Measurements from ENCODE around the gene OR1S2. TPM values are rescaled to one million over a fixed set of nuclear protein-coding genes. Genes with fewer than 3 reads are reported as not detected.

The OR1S2 gene
- total and polyA plus RNA-seq, 9 of the 15 experiments (the other 6 are each of a cell fraction or from before 2014, with no cell fraction given), result not detected

DNA sequence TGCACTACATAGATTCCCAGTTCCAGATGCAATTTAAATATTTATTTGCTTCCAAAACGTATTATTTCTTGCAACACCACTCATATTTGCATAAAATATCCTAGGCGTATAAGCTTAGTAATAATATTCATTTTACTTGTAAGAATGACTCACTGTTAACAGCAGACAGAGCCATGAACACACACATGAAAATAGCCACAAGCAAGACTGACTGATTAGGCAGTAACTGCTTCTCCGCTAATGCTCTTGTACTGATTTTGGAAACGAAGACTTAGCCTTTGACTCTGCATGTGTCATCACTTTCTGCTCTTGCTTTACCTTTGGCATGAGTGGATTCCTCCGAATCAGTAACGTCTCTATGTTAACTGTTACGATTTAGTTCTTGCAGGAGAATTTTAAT lies 18.8 kb upstream of the OR1S2 start (continued):
- TF ChIP-seq, protein P1, sequence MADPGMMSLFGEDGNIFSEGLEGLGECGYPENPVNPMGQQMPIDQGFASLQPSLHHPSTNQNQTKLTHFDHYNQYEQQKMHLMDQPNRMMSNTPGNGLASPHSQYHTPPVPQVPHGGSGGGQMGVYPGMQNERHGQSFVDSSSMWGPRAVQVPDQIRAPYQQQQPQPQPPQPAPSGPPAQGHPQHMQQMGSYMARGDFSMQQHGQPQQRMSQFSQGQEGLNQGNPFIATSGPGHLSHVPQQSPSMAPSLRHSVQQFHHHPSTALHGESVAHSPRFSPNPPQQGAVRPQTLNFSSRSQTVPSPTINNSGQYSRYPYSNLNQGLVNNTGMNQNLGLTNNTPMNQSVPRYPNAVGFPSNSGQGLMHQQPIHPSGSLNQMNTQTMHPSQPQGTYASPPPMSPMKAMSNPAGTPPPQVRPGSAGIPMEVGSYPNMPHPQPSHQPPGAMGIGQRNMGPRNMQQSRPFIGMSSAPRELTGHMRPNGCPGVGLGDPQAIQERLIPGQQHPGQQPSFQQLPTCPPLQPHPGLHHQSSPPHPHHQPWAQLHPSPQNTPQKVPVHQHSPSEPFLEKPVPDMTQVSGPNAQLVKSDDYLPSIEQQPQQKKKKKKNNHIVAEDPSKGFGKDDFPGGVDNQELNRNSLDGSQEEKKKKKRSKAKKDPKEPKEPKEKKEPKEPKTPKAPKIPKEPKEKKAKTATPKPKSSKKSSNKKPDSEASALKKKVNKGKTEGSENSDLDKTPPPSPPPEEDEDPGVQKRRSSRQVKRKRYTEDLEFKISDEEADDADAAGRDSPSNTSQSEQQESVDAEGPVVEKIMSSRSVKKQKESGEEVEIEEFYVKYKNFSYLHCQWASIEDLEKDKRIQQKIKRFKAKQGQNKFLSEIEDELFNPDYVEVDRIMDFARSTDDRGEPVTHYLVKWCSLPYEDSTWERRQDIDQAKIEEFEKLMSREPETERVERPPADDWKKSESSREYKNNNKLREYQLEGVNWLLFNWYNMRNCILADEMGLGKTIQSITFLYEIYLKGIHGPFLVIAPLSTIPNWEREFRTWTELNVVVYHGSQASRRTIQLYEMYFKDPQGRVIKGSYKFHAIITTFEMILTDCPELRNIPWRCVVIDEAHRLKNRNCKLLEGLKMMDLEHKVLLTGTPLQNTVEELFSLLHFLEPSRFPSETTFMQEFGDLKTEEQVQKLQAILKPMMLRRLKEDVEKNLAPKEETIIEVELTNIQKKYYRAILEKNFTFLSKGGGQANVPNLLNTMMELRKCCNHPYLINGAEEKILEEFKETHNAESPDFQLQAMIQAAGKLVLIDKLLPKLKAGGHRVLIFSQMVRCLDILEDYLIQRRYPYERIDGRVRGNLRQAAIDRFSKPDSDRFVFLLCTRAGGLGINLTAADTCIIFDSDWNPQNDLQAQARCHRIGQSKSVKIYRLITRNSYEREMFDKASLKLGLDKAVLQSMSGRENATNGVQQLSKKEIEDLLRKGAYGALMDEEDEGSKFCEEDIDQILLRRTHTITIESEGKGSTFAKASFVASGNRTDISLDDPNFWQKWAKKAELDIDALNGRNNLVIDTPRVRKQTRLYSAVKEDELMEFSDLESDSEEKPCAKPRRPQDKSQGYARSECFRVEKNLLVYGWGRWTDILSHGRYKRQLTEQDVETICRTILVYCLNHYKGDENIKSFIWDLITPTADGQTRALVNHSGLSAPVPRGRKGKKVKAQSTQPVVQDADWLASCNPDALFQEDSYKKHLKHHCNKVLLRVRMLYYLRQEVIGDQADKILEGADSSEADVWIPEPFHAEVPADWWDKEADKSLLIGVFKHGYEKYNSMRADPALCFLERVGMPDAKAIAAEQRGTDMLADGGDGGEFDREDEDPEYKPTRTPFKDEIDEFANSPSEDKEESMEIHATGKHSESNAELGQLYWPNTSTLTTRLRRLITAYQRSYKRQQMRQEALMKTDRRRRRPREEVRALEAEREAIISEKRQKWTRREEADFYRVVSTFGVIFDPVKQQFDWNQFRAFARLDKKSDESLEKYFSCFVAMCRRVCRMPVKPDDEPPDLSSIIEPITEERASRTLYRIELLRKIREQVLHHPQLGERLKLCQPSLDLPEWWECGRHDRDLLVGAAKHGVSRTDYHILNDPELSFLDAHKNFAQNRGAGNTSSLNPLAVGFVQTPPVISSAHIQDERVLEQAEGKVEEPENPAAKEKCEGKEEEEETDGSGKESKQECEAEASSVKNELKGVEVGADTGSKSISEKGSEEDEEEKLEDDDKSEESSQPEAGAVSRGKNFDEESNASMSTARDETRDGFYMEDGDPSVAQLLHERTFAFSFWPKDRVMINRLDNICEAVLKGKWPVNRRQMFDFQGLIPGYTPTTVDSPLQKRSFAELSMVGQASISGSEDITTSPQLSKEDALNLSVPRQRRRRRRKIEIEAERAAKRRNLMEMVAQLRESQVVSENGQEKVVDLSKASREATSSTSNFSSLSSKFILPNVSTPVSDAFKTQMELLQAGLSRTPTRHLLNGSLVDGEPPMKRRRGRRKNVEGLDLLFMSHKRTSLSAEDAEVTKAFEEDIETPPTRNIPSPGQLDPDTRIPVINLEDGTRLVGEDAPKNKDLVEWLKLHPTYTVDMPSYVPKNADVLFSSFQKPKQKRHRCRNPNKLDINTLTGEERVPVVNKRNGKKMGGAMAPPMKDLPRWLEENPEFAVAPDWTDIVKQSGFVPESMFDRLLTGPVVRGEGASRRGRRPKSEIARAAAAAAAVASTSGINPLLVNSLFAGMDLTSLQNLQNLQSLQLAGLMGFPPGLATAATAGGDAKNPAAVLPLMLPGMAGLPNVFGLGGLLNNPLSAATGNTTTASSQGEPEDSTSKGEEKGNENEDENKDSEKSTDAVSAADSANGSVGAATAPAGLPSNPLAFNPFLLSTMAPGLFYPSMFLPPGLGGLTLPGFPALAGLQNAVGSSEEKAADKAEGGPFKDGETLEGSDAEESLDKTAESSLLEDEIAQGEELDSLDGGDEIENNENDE (IDR thresholded peaks at IDR 0.05; ENCODE audit: low read depth, low read length), result no peak
- TF ChIP-seq PHF21A (IDR thresholded peaks at IDR 0.05; ENCODE audit: borderline replicate concordance, low read depth) (no peak), PML (IDR thresholded peaks at IDR 0.05; ENCODE audit: low read length) (no peak), ZNF41 (CRISPR knock-in tag; conservative IDR thresholded peaks at IDR 0.05) (no peak), ZNF699 (CRISPR knock-in tag; IDR thresholded peaks at IDR 0.05; ENCODE audit: insufficient replicate concordance) (no peak), NR3C1 (CRISPR knock-in tag; IDR thresholded peaks at IDR 0.05) (no peak)
- TF ChIP-seq, protein P2, sequence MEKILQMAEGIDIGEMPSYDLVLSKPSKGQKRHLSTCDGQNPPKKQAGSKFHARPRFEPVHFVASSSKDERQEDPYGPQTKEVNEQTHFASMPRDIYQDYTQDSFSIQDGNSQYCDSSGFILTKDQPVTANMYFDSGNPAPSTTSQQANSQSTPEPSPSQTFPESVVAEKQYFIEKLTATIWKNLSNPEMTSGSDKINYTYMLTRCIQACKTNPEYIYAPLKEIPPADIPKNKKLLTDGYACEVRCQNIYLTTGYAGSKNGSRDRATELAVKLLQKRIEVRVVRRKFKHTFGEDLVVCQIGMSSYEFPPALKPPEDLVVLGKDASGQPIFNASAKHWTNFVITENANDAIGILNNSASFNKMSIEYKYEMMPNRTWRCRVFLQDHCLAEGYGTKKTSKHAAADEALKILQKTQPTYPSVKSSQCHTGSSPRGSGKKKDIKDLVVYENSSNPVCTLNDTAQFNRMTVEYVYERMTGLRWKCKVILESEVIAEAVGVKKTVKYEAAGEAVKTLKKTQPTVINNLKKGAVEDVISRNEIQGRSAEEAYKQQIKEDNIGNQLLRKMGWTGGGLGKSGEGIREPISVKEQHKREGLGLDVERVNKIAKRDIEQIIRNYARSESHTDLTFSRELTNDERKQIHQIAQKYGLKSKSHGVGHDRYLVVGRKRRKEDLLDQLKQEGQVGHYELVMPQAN (IDR thresholded peaks at IDR 0.05; ENCODE audit: borderline replicate concordance), result no peak
- TF ChIP-seq, protein P3, sequence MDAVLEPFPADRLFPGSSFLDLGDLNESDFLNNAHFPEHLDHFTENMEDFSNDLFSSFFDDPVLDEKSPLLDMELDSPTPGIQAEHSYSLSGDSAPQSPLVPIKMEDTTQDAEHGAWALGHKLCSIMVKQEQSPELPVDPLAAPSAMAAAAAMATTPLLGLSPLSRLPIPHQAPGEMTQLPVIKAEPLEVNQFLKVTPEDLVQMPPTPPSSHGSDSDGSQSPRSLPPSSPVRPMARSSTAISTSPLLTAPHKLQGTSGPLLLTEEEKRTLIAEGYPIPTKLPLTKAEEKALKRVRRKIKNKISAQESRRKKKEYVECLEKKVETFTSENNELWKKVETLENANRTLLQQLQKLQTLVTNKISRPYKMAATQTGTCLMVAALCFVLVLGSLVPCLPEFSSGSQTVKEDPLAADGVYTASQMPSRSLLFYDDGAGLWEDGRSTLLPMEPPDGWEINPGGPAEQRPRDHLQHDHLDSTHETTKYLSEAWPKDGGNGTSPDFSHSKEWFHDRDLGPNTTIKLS (IDR thresholded peaks at IDR 0.05; ENCODE audit: borderline replicate concordance, low read depth), result no peak
